Erythroblast (primary cell): Measurements from ENCODE around the gene DMPK.

Experiments
- GATA1 ChIP-seq: IDR thresholded peaks from 2 replicates; pipeline ENCODE4 v1.6.1; 2011; ENCODE audit warnings: low read depth, mild to moderate bottlenecking, control low read depth, low read length, moderate library complexity
- POLR2A ChIP-seq: IDR thresholded peaks from 2 replicates; pipeline ENCODE4 v1.6.1; 2011; ENCODE audit warnings: mild to moderate bottlenecking, low read length

DNA sequence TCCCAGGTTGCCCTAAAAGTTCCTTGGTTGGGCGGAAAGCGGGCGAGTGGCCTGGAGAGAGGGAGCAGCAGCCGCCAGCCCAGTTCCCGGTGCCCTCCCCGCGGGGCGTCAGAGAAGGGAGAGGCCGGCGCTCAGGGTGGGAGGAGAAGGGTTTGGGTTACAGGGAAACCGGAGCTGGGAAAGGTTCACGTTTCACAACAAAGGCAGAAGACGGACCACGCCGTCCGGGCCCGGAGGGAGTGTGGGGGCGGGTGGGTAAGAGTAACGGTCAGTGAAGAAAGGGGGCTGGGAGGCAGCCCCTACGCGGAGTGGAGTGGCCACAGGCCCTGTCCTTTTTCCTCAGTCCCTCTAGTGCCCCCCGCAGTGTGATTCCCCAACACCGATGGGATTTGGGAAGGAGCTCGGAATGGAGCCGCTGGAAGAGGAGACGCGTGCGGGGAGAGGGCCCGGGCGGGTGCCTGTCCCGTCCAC is 14.8 kb downstream of the DMPK start:
- TF ChIP-seq POLR2A (no peak), GATA1 (no peak)
